GM12891 (cell line): ENCODE results near the gene B4GALNT1.

ENCODE experiments used
- PAX5 ChIP-seq: IDR thresholded peaks from 2 replicates; pipeline ENCODE4 v1.6.1; 2011; ENCODE audit warnings: low read length, moderate library complexity, mild to moderate bottlenecking; ENCODE audit not compliant: insufficient read depth, severe bottlenecking
- POLR2A ChIP-seq: IDR thresholded peaks from 2 replicates; pipeline ENCODE4 v1.6.1; 2011; ENCODE audit warnings: low read depth, low read length, control low read depth

GRCh38 chr12:57611108-57611826 lies 21.7 kb downstream of the B4GALNT1 start, which contains the start of gene ARHGEF25:
- TF ChIP-seq POLR2A (no peak), PAX5 (no peak)
